H9 (cell line): ENCODE measurements around the gene FMNL1. TPM values are rescaled to one million over a fixed set of nuclear protein-coding genes. Genes with fewer than 3 reads are reported as not detected.

ENCODE experiments used
- DNase-seq: peaks from one replicate; pipeline ENCODE4 v3.0.0-alpha.2; 2017
- H2AFZ ChIP-seq: one replicate; pipeline ENCODE4 v1.6.1; 2013; ENCODE audit warnings: mild to moderate bottlenecking, low read length, control low read depth, moderate library complexity
- H2AK5ac ChIP-seq: 2 replicates; pipeline ENCODE4 v1.6.1; 2013; ENCODE audit warnings: low read length, control low read depth, mixed read lengths; ENCODE audit not compliant: insufficient read length
- H2BK120ac ChIP-seq: one replicate; pipeline ENCODE4 v1.6.1; 2013; ENCODE audit warnings: low read depth, mild to moderate bottlenecking, low read length, control low read depth, inconsistent platforms; ENCODE audit not compliant: poor library complexity, severe bottlenecking
- H2BK12ac ChIP-seq: 2 replicates; pipeline ENCODE4 v1.6.1; 2013; ENCODE audit warnings: low read length, control low read depth, mixed read lengths, low read depth; ENCODE audit not compliant: insufficient read length
- H2BK15ac ChIP-seq: 2 replicates; pipeline ENCODE4 v1.6.1; 2013; ENCODE audit warnings: low read depth, low read length, control low read depth
- H2BK20ac ChIP-seq: one replicate; pipeline ENCODE4 v1.6.1; 2013; ENCODE audit warnings: low read depth, mild to moderate bottlenecking, low read length, control low read depth, inconsistent platforms; ENCODE audit not compliant: poor library complexity, severe bottlenecking
- H2BK5ac ChIP-seq: 2 replicates; pipeline ENCODE4 v1.6.1; 2013; ENCODE audit warnings: low read length, control low read depth, mixed read lengths; ENCODE audit not compliant: insufficient read length
- H3K14ac ChIP-seq: 2 replicates; pipeline ENCODE4 v1.6.1; 2013; ENCODE audit warnings: low read length, control low read depth; ENCODE audit not compliant: insufficient read depth
- H3K18ac ChIP-seq: 2 replicates; pipeline ENCODE4 v1.6.1; 2013; ENCODE audit warnings: low read depth, mild to moderate bottlenecking, mixed read lengths, low read length, control low read depth; ENCODE audit not compliant: insufficient read length
- H3K23ac ChIP-seq: 2 replicates; pipeline ENCODE4 v1.6.1; 2013; ENCODE audit warnings: low read length, control low read depth, mixed read lengths, low read depth; ENCODE audit not compliant: insufficient read length
- H3K23me2 ChIP-seq: 2 replicates; pipeline ENCODE4 v1.6.1; 2013; ENCODE audit warnings: low read depth, mild to moderate bottlenecking, mixed read lengths, low read length, control low read depth; ENCODE audit not compliant: insufficient read length, poor library complexity, severe bottlenecking
- H3K27ac ChIP-seq: 2 replicates; pipeline ENCODE4 v1.5.1; 2013; ENCODE audit warnings: low read length, control low read depth, mixed read lengths, low read depth; ENCODE audit not compliant: insufficient read length
- H3K27me3 ChIP-seq: 2 replicates; pipeline ENCODE4 v1.6.1; 2013; ENCODE audit warnings: low read length, control low read depth, inconsistent platforms; ENCODE audit not compliant: insufficient read depth
- H3K4ac ChIP-seq: 2 replicates; pipeline ENCODE4 v1.6.1; 2013; ENCODE audit warnings: low read depth, mild to moderate bottlenecking, control low read depth, inconsistent platforms, low read length, moderate library complexity
- H3K4me1 ChIP-seq: 2 replicates; pipeline ENCODE4 v1.6.1; 2013; ENCODE audit warnings: low read length, control low read depth, inconsistent platforms; ENCODE audit not compliant: insufficient read depth
- H3K4me2 ChIP-seq: 2 replicates; pipeline ENCODE4 v1.6.1; 2013; ENCODE audit warnings: low read length, control low read depth, mixed read lengths; ENCODE audit not compliant: insufficient read length, insufficient read depth
- H3K56ac ChIP-seq: 2 replicates; pipeline ENCODE4 v1.6.1; 2013; ENCODE audit warnings: low read depth, mild to moderate bottlenecking, mixed read lengths, low read length, control low read depth; ENCODE audit not compliant: insufficient read length
- H3K79me1 ChIP-seq: 2 replicates; pipeline ENCODE4 v1.6.1; 2013; ENCODE audit warnings: low read depth, mild to moderate bottlenecking, moderate library complexity, low read length, control low read depth, inconsistent platforms; ENCODE audit not compliant: insufficient read depth, poor library complexity, severe bottlenecking
- H3K79me2 ChIP-seq: 2 replicates; pipeline ENCODE4 v1.6.1; 2013; ENCODE audit warnings: low read length, control low read depth, inconsistent platforms; ENCODE audit not compliant: insufficient read depth
- H3K9ac ChIP-seq: 2 replicates; pipeline ENCODE4 v1.6.1; 2013; ENCODE audit warnings: low read length, control low read depth, mixed read lengths; ENCODE audit not compliant: insufficient read length; ENCODE audit errors: extremely low read depth
- H3K9me3 ChIP-seq: one replicate; pipeline ENCODE4 v1.6.1; 2013; ENCODE audit warnings: low read depth, low read length, inconsistent platforms; ENCODE audit not compliant: control insufficient read depth
- H3T11ph ChIP-seq: one replicate; pipeline ENCODE4 v1.6.1; 2013; ENCODE audit warnings: mild to moderate bottlenecking, low read length, control low read depth, inconsistent platforms
- H4K20me1 ChIP-seq: one replicate; pipeline ENCODE4 v1.6.1; 2013; ENCODE audit not compliant: control insufficient read depth, insufficient read length, insufficient read depth
- H4K5ac ChIP-seq: 2 replicates; pipeline ENCODE4 v1.6.1; 2013; ENCODE audit warnings: low read depth, mild to moderate bottlenecking, mixed read lengths, low read length, control low read depth; ENCODE audit not compliant: insufficient read length
- H4K8ac ChIP-seq: replicated peaks from 2 replicates; pipeline ENCODE4 v1.6.1; 2013; ENCODE audit warnings: low read length, control low read depth, mixed read lengths, low read depth; ENCODE audit not compliant: insufficient read length
- H4K91ac ChIP-seq: 2 replicates; pipeline ENCODE4 v1.6.1; 2013; ENCODE audit warnings: low read depth, mild to moderate bottlenecking, moderate library complexity, mixed read lengths, low read length, control low read depth; ENCODE audit not compliant: insufficient read length
- H3K27ac Mint-ChIP-seq, 3 experiments: 2 replicates in 2 of 3; 3 replicates in 1 of 3; pipeline ENCODE4 v1.8.0; 2020 to 2021; ENCODE audit warnings: mixed read lengths in 3 of 3, mild to moderate bottlenecking in 1 of 3, moderate library complexity in 1 of 3
- H3K27me3 Mint-ChIP-seq: 2 replicates; pipeline ENCODE4 v1.8.0; 2021; ENCODE audit warnings: low read depth, mild to moderate bottlenecking, moderate library complexity, mixed read lengths
- H3K36me3 Mint-ChIP-seq, 3 experiments: 2 replicates in 2 of 3; 3 replicates in 1 of 3; pipeline ENCODE4 v1.8.0; 2020 to 2021; ENCODE audit warnings: low read depth in 3 of 3, mixed read lengths in 3 of 3; ENCODE audit not compliant: insufficient read depth in 1 of 3
- H3K4me1 Mint-ChIP-seq, 2 experiments: 2 replicates each; pipeline ENCODE4 v1.8.0; 2020; ENCODE audit warnings: mixed read lengths in 2 of 2
- H3K4me3 Mint-ChIP-seq, 2 experiments: 2 replicates in 1 of 2; 3 replicates in 1 of 2; pipeline ENCODE4 v1.8.0; 2020 to 2021; ENCODE audit warnings: mild to moderate bottlenecking in 2 of 2, mixed read lengths in 2 of 2, moderate library complexity in 1 of 2
- H3K9me3 Mint-ChIP-seq, 2 experiments: 2 replicates in 1 of 2; 3 replicates in 1 of 2; pipeline ENCODE4 v1.8.0; 2020; ENCODE audit warnings: mild to moderate bottlenecking in 2 of 2, mixed read lengths in 2 of 2, moderate library complexity in 1 of 2
- WGBS: extraction: QIAGEN DNeasy Blood & Tissue Kit; methylation state at CpG from one replicate; pipeline ENCODE4 v1.1.7; 2013; ENCODE audit warnings: missing lambda C conversion rate, low lambda C conversion rate, mixed read lengths; ENCODE audit not compliant: insufficient read length; ENCODE audit errors: extremely low coverage; 5-methylcytosine and 5-hydroxymethylcytosine counted together
- total RNA-seq: library from RNA; stranded (reverse); gene quantifications from 2 replicates; pipeline ENCODE4 v1.2.1, GENCODE V29; 2021
- TF ChIP-seq, protein P1 (sequence below): fragments of 200-600 bp; sonication (generic); conservative IDR thresholded peaks from 3 replicates; pipeline ENCODE4 v1.8.0; 2021; ENCODE audit warnings: antibody characterized with exemption, mild to moderate bottlenecking

Gene FMNL1
- total RNA-seq, 1 experiment from 2014 or later = 6.9 TPM

DNA sequence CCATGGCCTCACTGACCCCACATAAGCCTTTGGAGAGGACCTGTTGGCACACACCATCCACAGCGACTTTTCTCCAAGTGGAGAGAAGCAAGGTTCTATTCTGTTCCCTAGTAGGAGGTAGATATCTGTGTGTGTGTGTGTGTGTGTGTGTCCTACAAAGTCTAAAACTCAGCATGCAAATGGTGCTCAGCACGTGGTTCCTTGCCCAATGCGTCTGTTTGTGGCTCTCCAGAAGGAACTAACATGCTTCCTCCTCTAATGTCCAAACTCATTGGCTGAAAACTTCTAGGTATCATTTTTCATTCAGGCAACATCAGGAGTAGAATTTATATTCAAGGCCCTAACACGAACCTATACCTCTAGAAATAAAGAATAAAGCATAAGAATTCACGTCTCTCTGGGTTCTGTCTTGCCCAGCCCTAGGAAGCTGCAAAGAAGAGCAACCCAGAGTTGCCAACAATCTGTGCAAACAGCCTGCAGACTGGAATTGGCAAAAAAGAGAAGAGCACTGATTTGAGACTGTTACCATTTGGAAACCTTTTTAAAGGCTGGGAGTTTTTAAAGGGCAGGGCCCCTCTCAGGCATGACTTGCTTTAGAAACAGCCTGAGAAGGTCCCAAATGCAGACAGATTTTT is 69.6 kb downstream of the FMNL1 start:
- no CpG with 5 or more reads among the region's 5 CpGs for WGBS
- Mint-ChIP-seq H3K27ac (no peak overlapping the region; a peak in 1 of 7 replicates), H3K36me3 (peaks cover 8 to 27% (median 27%) of the 10 kb centered on the region in 3 experiments; a peak in 6 of 7 replicates), H3K9me3 (no peaks in the 10 kb centered on the region), H3K4me3 (no peak overlapping the region), H3K27me3 (no peaks in the 10 kb centered on the region), H3K4me1 (peaks cover 12 to 17% of the 10 kb centered on the region in 2 experiments)
- H3K14ac ChIP-seq = no peak overlapping the region
- H4K5ac ChIP-seq = no peak overlapping the region
- H4K20me1 ChIP-seq = no peaks in the 10 kb centered on the region
- no peak overlapping the region for H3K27ac ChIP-seq
- no peak overlapping the region for H3K56ac ChIP-seq
- no peak overlapping the region for H2BK15ac ChIP-seq
- no peaks in the 10 kb centered on the region; the same call in 1 of the 2 replicates for H3K4me1 ChIP-seq
- H3K9ac ChIP-seq = no peak overlapping the region
- no peaks in the 10 kb centered on the region for H3K23me2 ChIP-seq
- no peak overlapping the region for H3K23ac ChIP-seq
- no peaks in the 10 kb centered on the region for H3K9me3 ChIP-seq
- H3K79me2 ChIP-seq = no peaks in the 10 kb centered on the region; the same call in 1 of the 2 replicates
- no peak overlapping the region for H2BK120ac ChIP-seq
- no peak overlapping the region for H2AFZ ChIP-seq
- TF ChIP-seq, protein P1, sequence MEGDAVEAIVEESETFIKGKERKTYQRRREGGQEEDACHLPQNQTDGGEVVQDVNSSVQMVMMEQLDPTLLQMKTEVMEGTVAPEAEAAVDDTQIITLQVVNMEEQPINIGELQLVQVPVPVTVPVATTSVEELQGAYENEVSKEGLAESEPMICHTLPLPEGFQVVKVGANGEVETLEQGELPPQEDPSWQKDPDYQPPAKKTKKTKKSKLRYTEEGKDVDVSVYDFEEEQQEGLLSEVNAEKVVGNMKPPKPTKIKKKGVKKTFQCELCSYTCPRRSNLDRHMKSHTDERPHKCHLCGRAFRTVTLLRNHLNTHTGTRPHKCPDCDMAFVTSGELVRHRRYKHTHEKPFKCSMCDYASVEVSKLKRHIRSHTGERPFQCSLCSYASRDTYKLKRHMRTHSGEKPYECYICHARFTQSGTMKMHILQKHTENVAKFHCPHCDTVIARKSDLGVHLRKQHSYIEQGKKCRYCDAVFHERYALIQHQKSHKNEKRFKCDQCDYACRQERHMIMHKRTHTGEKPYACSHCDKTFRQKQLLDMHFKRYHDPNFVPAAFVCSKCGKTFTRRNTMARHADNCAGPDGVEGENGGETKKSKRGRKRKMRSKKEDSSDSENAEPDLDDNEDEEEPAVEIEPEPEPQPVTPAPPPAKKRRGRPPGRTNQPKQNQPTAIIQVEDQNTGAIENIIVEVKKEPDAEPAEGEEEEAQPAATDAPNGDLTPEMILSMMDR = no peak
- no peak overlapping the region for H2BK12ac ChIP-seq
- H2BK20ac ChIP-seq = no peak overlapping the region
- H4K8ac ChIP-seq = no peak overlapping the region
- no peak overlapping the region for H3K4me2 ChIP-seq
- no peak overlapping the region for H2BK5ac ChIP-seq
- DNase-seq = no peak
- no peak overlapping the region for H3T11ph ChIP-seq
- no peak overlapping the region for H3K4ac ChIP-seq
- no peaks in the 10 kb centered on the region for H3K27me3 ChIP-seq
- H2AK5ac ChIP-seq = no peak overlapping the region
- H3K79me1 ChIP-seq = no peaks in the 10 kb centered on the region
- H3K18ac ChIP-seq = no peak overlapping the region
- no peak overlapping the region for H4K91ac ChIP-seq
